GM12872 (cell line): ENCODE data around the gene LPP.

Experiments used
- TF ChIP-seq, protein P1 (sequence below): IDR thresholded peaks from 3 replicates; pipeline ENCODE4 v1.5.1; 2011; ENCODE audit warnings: low read depth, mild to moderate bottlenecking, low read length, moderate library complexity; ENCODE audit not compliant: insufficient read depth

Gene LPP

DNA sequence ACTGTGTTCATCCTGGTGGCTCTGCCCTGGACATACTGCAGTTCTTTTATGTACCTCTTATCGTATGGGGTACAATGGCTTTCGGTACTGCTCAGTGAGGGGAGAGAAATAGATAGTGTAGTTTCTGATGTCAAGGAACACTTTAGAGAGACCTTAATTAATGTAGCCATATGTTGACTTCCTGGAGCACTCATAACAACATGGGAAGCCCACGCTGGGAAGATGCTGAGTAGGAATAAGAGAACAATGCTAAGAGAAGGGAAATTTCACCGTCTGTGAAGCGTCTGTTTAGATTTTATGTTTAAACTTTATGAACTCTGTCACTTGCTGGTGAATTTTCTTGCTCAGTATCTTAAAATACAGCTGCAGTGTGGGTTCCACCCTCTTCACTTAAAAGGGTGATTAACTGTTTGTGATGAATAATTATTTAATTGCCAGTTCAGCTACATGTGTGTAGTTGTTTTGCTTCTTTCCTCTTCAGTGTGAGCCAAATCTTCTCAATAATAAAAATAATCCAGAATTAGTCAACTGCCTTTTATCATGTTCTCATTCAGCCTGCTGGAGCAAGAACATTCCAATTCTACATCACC, 644.7 kb downstream of the LPP start:
- TF ChIP-seq, protein P1, sequence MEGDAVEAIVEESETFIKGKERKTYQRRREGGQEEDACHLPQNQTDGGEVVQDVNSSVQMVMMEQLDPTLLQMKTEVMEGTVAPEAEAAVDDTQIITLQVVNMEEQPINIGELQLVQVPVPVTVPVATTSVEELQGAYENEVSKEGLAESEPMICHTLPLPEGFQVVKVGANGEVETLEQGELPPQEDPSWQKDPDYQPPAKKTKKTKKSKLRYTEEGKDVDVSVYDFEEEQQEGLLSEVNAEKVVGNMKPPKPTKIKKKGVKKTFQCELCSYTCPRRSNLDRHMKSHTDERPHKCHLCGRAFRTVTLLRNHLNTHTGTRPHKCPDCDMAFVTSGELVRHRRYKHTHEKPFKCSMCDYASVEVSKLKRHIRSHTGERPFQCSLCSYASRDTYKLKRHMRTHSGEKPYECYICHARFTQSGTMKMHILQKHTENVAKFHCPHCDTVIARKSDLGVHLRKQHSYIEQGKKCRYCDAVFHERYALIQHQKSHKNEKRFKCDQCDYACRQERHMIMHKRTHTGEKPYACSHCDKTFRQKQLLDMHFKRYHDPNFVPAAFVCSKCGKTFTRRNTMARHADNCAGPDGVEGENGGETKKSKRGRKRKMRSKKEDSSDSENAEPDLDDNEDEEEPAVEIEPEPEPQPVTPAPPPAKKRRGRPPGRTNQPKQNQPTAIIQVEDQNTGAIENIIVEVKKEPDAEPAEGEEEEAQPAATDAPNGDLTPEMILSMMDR = no peak

DNA sequence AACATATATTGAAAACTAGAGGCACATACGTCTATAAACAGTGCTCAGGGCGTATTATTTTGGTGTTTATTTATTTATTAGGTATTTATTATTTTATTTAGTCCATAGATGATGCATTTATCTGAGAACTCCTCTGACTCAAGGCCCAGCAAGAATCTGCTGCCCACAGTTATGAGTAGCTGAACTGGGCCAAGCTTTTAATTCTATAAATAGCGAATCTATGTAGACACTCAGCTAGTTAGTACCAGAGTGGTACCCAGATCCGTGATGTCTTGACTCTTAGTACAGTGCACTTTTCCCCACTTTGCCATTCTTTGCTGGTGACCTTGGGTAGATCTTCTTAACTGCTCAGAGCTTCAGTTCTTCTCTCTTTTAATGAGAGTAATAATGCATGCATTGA, 647.4 kb downstream of the LPP start:
- TF ChIP-seq, protein P1 = no peak

DNA sequence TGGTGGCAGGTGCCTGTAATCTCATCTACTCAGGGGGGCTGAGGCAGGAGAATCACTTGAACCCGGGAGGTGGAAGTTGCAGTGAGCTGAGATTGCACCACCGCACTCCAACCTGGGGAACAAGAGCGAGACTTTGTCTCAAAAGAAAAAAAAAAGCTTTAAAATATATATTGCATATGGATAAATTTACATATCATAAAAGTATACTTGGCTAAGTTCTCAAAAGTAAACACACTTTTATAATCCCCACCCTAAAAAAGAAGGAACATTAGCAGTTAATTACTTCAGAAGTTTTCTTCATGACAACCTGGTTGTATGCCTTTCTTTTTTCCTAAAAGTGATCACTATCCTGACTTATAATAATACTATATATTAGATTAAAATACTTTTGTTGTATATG, 648.7 kb downstream of the LPP start:
- TF ChIP-seq, protein P1 = no peak

DNA sequence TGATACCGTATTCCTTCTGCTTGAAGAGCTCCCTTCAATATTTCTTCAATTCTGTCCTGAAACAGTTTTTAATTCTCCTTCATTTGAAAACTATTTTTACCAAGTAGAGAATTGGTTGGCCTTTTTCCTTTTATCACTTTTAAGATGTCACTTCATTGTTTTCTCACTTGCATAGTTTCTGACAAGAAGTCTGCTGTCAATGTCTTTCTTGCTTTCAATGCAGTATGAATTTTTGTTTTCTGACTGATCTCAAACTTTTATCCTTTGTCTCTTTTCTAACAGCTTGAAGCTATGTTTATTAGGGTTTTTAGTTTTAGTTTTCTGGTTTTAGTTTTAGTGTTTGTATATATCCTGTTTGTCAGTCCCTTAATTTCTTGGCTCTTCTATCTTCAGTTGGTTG, 653.0 kb downstream of the LPP start:
- TF ChIP-seq, protein P1 = no peak

DNA sequence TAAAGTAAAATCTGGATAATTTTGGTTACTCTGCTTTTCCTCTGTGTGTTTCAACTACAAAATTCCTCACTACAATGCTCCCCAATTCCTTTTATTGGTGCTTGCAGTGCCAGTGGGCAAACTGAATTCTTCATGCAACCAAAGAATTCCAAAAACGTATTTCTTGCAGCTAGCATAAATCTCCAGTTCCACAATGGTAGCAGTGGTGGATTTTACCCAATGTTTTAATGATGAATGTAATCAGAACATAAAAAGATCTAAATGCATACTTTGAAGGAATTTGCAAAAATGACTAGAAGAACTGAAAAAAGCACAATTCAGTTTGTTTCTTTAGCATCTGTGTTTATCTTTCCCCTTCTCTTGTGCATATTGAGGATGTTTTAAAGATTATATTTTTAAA, 658.2 kb downstream of the LPP start:
- TF ChIP-seq, protein P1 = no peak

DNA sequence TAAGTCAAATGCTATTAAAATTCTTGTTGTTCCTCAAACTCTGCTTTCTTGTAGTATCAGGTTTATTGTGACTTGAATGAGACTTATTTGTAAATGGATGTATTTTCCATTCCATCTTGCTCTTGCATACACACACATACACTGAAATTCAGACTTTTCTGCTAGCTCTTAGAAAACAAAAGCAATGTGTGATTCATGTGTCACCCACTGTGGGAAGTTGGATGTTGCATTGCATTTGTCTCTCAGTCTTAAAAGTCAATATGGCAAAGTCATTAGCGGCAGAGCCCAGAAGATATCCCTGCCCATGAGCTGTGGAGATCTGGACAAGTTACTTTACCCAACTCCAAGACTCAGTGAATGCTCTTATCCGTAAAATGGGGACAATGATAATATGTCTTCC, 660.6 kb downstream of the LPP start:
- TF ChIP-seq, protein P1 = no peak

DNA sequence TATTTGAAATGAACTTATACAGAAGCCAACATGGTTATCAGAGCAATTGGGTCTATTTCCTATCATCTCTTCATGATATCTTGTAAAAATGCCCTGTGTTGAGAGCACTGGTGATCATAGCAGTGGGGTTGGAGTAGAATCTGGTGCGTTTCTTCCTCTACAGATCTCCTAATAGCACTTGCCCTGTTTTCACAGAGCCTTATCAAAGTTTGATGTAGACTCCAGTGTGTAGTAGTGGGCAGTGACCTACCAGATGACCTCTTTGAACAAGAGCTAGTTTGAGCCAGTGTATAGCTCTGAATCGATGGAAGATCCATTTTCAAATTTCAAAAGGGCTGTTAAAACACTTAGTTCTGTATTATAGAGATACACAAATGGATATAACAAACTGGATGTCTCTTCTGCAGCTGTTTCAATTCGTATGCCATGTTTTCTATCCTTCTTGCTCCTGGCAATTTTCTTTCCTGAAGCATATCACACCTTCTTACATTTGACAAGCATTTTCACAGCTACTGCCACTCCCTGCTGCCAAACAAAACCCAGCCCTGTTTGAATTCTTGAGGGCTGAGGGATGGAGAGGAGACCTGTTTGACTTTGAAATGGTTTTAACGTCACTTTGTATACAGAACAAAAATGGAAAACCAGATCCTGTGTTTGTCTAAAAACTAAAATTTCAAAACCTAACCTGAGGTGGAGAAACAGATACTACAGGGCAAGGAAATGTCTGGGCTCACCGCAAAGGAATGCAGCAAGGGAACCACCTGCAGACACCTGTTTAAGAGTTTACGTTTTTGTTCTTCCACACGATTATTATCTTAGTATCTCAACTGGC, 663.4 kb downstream of the LPP start:
- TF ChIP-seq, protein P1 = no peak
